ENCODE data around the gene ABR. TPM values are rescaled to one million over a fixed set of nuclear protein-coding genes. Genes with fewer than 3 reads are reported as not detected.
"Not testable (repeated sequence)": the region's sequence is repeated elsewhere in the genome, so short reads cannot be mapped to it uniquely, and the experiment has no call there.

The ABR gene
- total RNA-seq, 1 experiment from 2014 or later = 26.2 TPM

DNA sequence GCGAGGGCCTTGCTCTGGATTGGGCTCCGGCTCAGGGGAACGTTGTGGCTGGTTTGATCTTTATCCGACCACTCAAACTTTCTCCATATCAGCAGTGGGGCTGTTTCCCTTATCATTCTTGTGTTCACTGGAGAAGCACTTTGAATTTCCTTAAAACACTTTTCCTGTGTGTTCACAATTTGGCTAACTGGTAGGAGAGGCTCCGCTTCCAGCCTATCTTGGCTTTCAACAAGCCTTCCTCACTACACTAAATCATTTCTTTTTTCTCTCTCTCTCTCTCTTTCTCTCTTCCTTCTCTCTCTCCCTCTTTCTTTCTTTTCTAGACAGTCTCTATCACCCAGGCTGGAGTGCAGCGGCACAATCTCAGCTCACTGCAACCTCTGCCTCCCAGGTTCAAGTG is 43.0 kb downstream of the ABR start:
- DNase-seq (ENCODE audit: low read depth, low spot score) = no peak
- in situ Hi-C loops (cut with HindIII; ENCODE audit: low pct_unique_long_range_greater_than_20kb, low sequenced_read_pairs) = no loop called here

DNA sequence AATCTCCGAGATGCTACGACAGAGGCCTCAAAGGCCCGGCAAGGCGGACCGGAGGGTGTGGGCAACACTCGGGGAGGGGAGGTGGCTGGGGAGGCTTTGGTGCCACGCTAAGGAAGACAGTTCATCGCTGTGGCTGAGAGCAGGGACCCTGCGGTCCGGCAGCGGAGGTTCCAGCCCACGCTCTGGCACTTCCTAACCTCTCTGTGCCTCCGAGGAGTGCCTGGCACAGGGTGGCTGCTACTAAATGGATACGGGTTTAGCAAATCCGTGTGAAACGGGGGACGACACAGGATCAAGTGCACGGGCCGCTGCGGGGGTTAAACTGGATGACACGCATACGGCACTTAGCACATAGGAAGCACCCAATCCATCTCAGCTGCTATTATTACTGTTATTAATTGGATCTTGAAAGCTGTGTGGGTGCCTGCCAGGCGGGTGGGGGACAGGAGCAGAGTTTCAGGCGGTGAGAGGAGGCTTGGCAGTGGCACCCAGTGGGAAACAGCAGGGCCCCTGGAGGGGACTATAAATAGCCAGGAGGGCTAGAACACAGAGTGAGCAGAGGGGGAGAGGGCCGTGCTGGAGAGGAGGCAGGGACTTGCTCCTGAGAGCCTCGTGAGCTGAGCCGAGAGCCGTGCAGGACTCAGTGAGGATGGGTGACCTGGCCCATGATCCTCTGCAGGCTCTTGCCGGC is 45.0 kb downstream of the ABR start:
- in situ Hi-C loops (cut with HindIII; ENCODE audit: low pct_unique_long_range_greater_than_20kb, low sequenced_read_pairs) = no loop called here
- DNase-seq (ENCODE audit: low read depth, low spot score) = no peak

DNA sequence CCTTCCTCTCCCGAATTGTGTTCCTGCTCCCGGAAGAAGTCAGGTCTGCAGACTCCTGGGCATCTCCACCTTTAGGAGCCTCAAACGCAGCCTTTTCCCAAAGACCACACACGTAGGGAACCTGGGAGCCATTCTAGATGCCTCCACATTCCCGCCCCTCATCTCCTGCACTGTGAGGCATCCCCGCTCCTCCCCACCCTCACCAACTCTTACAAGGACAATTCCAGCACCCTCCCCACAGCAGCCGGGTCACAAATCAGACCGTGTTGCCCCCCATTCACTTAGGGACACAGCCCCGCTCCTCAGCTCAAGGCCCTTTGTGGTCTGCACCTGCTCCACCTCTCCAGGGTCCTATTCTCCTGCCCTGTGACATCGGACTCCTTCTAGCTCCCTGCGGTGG is 49.6 kb downstream of the ABR start:
- DNase-seq (ENCODE audit: low read depth, low spot score) = no peak
- in situ Hi-C loops (cut with HindIII; ENCODE audit: low pct_unique_long_range_greater_than_20kb, low sequenced_read_pairs) = no loop called here

DNA sequence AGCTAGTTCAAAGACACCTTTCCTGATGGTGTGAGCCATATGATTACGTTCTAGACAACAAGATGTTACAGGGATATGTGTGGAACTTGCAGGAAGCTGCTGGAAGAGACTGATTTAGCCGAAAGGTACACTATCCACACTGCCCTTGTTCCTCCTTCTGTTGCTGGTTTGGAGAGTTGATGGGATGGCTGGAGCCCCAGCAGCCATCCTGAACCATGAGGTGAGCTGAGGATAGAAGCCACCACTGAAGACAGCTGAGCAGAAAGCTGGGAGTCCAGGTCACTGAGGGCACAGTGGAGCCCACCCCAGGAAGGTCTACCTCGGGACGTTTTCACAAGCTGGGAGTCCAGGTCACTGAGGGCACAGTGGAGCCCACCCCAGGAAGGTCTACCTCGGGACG is 51.3 kb downstream of the ABR start:
- in situ Hi-C loops (cut with HindIII; ENCODE audit: low pct_unique_long_range_greater_than_20kb, low sequenced_read_pairs); DNase-seq (ENCODE audit: low read depth, low spot score): not testable (repeated sequence)

DNA sequence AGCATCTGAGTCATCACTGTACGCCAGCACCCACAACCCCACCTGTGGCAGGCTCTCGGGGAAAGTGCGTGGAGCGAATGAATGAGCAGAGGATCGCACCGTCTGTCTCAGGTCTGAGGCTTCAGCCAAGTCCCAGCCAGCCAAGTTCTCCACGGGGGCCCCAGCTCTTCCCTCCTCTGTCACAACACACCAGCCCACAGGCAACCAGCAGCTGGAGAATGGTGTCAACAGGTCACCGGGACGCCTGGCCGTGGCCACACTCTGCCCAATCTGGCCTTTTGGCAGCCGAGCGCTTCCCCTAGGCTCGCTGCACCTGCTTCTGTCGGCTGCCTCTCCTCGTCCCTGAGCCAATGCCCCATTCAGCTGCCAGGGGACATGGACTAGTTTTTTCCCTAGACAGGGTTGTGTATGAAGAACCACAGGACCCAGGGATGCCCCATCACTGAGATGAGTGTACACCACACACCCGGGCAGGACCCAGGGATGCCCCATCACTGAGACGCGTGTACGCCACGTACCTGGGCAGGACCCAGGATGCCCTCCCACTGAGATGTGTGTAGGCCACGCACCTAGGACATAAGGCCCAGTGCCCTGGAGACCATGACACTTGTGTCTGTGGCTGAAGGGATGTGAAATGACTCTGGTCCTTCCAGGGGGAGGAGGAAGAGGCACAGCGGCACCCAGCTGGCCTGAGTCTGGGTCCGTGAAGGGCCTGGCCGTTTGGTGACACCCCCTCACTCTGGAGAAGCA is 52.8 kb downstream of the ABR start:
- in situ Hi-C loops (cut with HindIII; ENCODE audit: low pct_unique_long_range_greater_than_20kb, low sequenced_read_pairs) = no loop called here
- DNase-seq (ENCODE audit: low read depth, low spot score) = no peak

DNA sequence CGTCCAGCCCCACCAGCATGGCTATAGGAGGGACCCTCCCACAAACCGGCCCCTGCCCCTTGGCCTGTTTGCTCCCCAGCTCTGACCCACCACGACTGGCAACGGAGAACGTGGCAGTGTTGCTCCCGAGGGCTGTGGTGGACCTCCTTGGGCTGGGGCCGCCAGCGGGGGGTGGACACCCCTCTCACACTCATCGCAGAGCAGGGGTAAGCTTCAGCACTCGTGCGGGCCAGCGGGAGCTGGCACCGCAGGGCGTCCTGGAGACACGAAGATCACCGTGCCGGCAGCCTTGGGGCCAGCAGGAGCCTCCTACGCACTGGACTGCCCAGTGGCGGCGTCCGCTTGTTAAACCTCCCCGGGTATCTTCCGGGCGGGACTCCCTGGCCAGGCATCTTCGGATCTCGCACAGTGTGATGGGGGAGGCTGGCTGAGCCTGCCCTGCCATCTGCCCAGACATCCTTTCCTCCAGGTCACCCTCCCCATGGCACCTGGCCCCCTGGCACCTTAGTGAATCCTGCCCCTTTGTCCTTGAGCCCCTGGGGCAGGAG is 53.5 kb downstream of the ABR start:
- no peak for DNase-seq (ENCODE audit: low read depth, low spot score)
- in situ Hi-C loops (cut with HindIII; ENCODE audit: low pct_unique_long_range_greater_than_20kb, low sequenced_read_pairs) = no loop called here

- no peak for DNase-seq (ENCODE audit: low read depth, low spot score)
- in situ Hi-C loops (cut with HindIII; ENCODE audit: low pct_unique_long_range_greater_than_20kb, low sequenced_read_pairs) = no loop called here
Observed at GRCh38 chr17:1125788-1126145, 54.0 kb downstream of the ABR start.

- DNase-seq (ENCODE audit: low read depth, low spot score) = no peak
- in situ Hi-C loops (cut with HindIII; ENCODE audit: low pct_unique_long_range_greater_than_20kb, low sequenced_read_pairs) = no loop called here
Observed at GRCh38 chr17:1124896-1125787, 54.6 kb downstream of the ABR start.

DNA sequence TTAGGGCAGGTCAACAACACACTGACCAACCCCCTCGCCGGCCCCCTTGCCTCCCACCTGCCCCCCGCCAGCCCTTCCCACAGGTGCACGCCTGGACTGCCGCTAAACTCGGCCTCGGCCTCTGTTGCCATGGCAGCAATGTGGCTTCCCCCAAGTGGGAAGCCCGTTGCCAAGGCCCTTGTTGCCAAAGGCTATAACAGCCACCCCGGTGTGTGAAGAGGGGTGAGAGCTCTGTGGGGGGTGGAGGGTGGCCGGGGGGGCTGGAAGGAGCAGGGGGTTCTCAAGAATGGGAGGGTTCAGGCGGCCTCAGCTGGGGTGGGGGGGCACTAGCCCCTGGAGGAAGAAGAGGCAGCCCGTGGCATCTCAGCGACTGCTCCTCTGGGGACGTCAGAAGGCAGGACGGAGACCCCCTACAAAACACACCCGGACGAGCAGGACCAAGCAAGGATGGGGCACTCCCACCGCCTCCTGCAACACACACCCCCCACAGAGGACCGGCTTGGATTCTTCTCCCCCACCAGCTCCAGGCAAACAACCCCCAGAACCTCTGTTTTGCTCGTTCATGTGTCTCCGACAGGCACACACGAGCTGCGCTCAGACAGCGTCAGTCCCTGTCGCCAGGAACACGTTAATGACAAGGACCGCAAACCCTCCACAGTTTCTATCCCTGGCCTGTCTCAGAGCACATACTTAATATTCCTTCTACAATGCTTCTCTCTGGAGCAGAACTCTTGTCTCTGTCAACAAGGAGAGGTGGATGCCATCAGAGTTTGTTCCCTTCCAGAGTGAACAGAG is 55.7 kb downstream of the ABR start:
- no peak for DNase-seq (ENCODE audit: low read depth, low spot score)
- in situ Hi-C loops (cut with HindIII; ENCODE audit: low pct_unique_long_range_greater_than_20kb, low sequenced_read_pairs) = no loop called here

- in situ Hi-C loops (cut with HindIII; ENCODE audit: low pct_unique_long_range_greater_than_20kb, low sequenced_read_pairs) = no loop called here
- no peak for DNase-seq (ENCODE audit: low read depth, low spot score)
Observed at GRCh38 chr17:1123393-1123831, 56.4 kb downstream of the ABR start.

DNA sequence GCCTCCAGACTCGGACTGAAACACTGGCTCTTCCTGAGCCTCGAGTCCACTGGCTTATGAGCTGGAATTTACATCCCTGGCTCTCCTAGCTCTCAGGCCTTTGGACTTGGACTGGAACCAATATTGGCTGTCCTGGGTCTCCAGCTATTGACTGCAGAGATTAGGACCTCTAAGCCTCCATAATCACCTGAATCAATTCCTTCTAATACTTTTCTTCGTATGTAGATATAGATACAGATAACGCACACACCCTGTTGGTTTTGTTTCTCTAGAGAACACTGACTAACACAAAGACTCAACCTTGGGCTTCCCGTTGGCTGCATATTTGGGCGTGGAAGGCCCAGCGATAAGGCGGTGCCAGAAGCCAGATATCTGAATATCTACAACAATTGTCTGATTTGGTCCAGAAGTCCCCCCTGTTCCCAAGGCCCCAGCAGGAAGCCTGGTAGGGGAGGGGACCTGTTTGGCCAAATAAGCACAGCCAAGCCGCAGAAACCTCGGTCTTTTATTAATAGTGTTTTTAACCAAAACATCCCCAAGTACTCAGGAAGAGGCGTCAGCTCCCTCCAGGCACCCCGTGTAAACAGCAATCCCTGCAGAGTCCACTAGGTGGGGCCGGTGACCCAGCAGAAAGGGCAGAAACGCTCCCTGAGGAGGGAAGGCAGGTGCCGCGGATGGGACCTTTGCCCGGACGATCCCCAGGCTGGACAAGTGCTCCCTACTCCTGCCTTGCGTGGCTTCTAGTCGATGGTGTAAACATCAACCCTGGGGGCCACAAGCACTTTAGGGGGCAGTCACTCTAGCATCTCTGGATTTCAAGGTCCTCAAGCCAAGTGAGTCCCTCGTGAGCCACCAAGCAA is 57.0 kb downstream of the ABR start:
- in situ Hi-C loops (cut with HindIII; ENCODE audit: low pct_unique_long_range_greater_than_20kb, low sequenced_read_pairs) = no loop called here
- DNase-seq (ENCODE audit: low read depth, low spot score) = peak; percentile 68

- in situ Hi-C loops (cut with HindIII; ENCODE audit: low pct_unique_long_range_greater_than_20kb, low sequenced_read_pairs) = not testable (repeated sequence)
Observed at GRCh38 chr17:1121442-1121817, 58.4 kb downstream of the ABR start.

DNA sequence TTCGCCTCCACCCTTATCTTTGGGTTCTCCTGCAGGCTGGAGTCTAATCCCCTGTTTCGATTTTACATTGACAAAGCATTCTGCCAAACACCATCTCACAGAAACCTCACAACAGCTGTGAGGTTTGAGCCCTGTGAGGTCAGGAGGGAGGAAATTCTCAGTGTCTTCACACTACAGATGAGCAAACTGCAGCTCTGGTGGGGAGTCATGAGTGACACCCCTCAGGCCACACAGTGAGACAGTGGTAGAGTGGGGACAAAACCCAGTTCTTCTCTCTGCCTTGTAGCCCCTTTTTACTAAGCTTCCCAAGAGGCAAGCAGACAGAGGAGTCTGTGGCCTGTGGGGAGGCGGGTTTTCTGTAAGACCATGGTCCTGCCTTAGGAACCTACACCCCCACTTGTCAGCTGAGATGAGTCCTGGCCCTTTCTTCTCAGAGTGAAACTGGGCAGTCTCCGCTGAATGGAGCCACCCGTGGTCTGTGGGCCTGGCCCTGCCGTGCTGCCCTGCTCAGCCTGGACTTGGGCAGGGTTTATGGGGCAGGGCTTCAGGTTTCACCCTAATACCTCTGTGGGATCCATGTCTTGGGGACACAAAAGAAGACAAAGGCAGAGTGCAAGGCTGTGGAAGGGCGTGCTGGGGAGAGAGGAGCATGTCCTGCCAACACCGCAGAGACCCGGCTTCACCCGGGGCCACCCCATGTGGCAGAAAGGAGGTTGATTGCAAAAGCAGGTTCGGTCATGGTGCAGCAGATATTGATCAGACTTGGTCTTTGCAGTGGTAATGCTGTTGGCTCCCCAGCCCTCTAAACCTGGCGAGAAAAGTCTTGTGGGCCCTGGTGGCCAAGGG is 59.0 kb downstream of the ABR start:
- DNase-seq (ENCODE audit: low read depth, low spot score) = no peak
- in situ Hi-C loops (cut with HindIII; ENCODE audit: low pct_unique_long_range_greater_than_20kb, low sequenced_read_pairs) = no loop called here

More at GRCh38 chr17:1121442-1121817, 58.4 kb downstream of the ABR start:
- not testable (repeated sequence) for DNase-seq (ENCODE audit: low read depth, low spot score)

- in situ Hi-C loops (cut with HindIII; ENCODE audit: low pct_unique_long_range_greater_than_20kb, low sequenced_read_pairs) = no loop called here
- no peak for DNase-seq (ENCODE audit: low read depth, low spot score)
Observed at GRCh38 chr17:1119924-1120323, 59.9 kb downstream of the ABR start.

GRCh38 chr17:1116602-1117001 is 63.2 kb downstream of the ABR start:
- DNase-seq (ENCODE audit: low read depth, low spot score) = no peak
- in situ Hi-C loops (cut with HindIII; ENCODE audit: low pct_unique_long_range_greater_than_20kb, low sequenced_read_pairs) = no loop called here

DNA sequence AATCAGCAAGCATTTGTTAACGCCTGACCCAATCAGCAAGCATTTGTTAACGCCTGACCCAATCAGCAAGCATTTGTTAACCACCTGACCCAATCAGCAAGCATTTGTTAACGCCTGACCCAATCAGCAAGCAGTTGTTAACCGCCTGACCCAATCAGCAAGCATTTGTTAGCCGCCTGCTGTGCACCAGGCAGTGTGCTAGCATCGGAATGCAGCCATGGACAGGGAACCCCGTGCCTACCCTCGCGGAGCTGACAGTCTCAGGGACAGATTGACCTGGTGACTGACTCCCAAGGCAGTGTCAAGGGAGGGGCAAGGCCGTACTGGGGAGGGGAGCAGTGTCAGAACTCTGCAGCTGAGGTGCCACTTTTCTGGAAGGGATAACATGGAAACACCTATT is 66.9 kb downstream of the ABR start:
- DNase-seq (ENCODE audit: low read depth, low spot score) = no peak
- in situ Hi-C loops (cut with HindIII; ENCODE audit: low pct_unique_long_range_greater_than_20kb, low sequenced_read_pairs) = no loop called here

Measured in SK-MEL-5 (cell line).